ENCODE data around the gene ZNF184.

DNA sequence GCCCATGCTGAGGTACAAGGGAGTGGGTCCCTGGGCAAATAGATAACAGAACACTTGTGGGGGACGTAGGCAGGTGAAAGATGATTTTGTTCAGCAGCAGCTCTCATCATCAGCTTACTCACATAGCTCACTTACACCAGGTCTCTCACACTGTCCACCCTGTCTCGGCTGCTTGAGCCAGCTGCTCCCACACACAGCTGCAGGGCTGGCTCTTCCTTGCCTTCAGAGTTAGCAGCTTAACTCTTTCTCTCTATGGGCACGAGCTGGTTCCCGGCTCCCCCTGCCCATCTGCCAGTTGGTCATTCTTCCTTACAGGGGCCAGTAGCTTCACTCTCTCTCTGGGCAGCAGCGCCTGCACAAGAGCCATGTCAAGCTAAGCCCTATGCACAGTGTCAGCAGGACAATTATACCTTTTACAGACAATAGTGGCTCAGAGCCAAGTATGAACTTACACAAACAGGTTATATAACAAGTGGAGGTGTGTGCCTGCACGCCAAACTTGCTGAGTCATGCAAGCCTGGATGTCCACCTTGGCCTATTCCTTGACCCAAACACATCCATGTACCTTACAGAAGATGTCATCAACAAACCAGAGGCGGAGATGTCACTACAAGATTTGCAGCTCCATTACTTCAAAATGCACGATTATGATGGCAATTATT is 65.6 kb downstream of the ZNF184 start:
- TF ChIP-seq POLR2A (IDR thresholded peaks at IDR 0.05): no peak
- TF ChIP-seq, protein P1, sequence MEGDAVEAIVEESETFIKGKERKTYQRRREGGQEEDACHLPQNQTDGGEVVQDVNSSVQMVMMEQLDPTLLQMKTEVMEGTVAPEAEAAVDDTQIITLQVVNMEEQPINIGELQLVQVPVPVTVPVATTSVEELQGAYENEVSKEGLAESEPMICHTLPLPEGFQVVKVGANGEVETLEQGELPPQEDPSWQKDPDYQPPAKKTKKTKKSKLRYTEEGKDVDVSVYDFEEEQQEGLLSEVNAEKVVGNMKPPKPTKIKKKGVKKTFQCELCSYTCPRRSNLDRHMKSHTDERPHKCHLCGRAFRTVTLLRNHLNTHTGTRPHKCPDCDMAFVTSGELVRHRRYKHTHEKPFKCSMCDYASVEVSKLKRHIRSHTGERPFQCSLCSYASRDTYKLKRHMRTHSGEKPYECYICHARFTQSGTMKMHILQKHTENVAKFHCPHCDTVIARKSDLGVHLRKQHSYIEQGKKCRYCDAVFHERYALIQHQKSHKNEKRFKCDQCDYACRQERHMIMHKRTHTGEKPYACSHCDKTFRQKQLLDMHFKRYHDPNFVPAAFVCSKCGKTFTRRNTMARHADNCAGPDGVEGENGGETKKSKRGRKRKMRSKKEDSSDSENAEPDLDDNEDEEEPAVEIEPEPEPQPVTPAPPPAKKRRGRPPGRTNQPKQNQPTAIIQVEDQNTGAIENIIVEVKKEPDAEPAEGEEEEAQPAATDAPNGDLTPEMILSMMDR (IDR thresholded peaks at IDR 0.05): no peak
